ENCODE measurements around the gene KCNV2.

GRCh38 chr9:2745560-2746380 is 28.5 kb downstream of the KCNV2 start:
- no peak for TF ChIP-seq FOXA1 (IDR thresholded peaks at IDR 0.05)
- no peak for TF ChIP-seq SP1 (IDR thresholded peaks at IDR 0.05)
- TF ChIP-seq ZNF384 (IDR thresholded peaks at IDR 0.05): no peak
- no peak for TF ChIP-seq TARDBP (IDR thresholded peaks at IDR 0.05)
- no peak for TF ChIP-seq PKNOX1 (IDR thresholded peaks at IDR 0.05)
- TF ChIP-seq BHLHE40 (IDR thresholded peaks at IDR 0.05; ENCODE audit: borderline replicate concordance): no peak
- no peak for TF ChIP-seq L3MBTL2 (conservative IDR thresholded peaks at IDR 0.05)
- TF ChIP-seq FOXK2 (IDR thresholded peaks at IDR 0.05): no peak
- no peak for TF ChIP-seq ELF4 (IDR thresholded peaks at IDR 0.05)
- TF ChIP-seq NFRKB (IDR thresholded peaks at IDR 0.05): no peak
- no peak for TF ChIP-seq FOXM1 (IDR thresholded peaks at IDR 0.05; ENCODE audit: borderline replicate concordance)
